CD8-positive, alpha-beta memory T cell (primary cell): ENCODE data around the gene TNFRSF1A. TPM values are rescaled to one million over a fixed set of nuclear protein-coding genes. Genes with fewer than 3 reads are reported as not detected.

Experiments used
- CTCF ChIA-PET: fragments of 350-600 bp; sonication (Branson Sonifier 250); formaldehyde crosslinking; loops from one replicate; lab custom pipeline; 2021; ENCODE audit warnings: antibody characterized with exemption; lab: Charles Lee
- POLR2A ChIA-PET: fragments of 350-600 bp; sonication (Branson Sonifier 250); formaldehyde crosslinking; loops from one replicate; lab custom pipeline; 2021; ENCODE audit warnings: antibody characterized with exemption; lab: Charles Lee
- DNase-seq, 5 donors: peaks; one replicate each; pipeline versions ENCODE4 v3.0.0 to v3.0.0-alpha.2; 2020 to 2022; ENCODE audit warnings: mixed read lengths in 1 of 5
- H3K27ac ChIP-seq: one replicate; pipeline ENCODE4 v1.7.0; 2013; ENCODE audit warnings: low read depth, mild to moderate bottlenecking, low read length, moderate library complexity
- H3K27me3 ChIP-seq: 2 replicates; pipeline ENCODE4 v1.7.0; 2013; ENCODE audit warnings: low read length, mild to moderate bottlenecking; ENCODE audit not compliant: insufficient read depth, poor library complexity, severe bottlenecking
- H3K36me3 ChIP-seq: 2 replicates; pipeline ENCODE4 v1.7.0; 2013; ENCODE audit warnings: mild to moderate bottlenecking, low read length, moderate library complexity; ENCODE audit not compliant: insufficient read depth
- H3K4me1 ChIP-seq: 2 replicates; pipeline ENCODE4 v1.7.0; 2013; ENCODE audit warnings: mild to moderate bottlenecking, low read length, moderate library complexity; ENCODE audit not compliant: insufficient read depth
- H3K4me3 ChIP-seq: 2 replicates; pipeline ENCODE4 v1.7.0; 2013; ENCODE audit warnings: mild to moderate bottlenecking, low read length
- H3K9me3 ChIP-seq: 2 replicates; pipeline ENCODE4 v1.7.0; 2013; ENCODE audit warnings: mild to moderate bottlenecking, low read length
- H3K27ac Mint-ChIP-seq, 8 donors: one replicate each; pipeline ENCODE4 v1.8.0; 2020 to 2021; ENCODE audit warnings: mixed read lengths in 8 of 8, mild to moderate bottlenecking in 6 of 8, inconsistent platforms in 3 of 8, moderate library complexity in 3 of 8
- H3K27me3 Mint-ChIP-seq, 2 donors: one replicate each; pipeline ENCODE4 v1.8.0; 2020 to 2021; ENCODE audit warnings: mixed read lengths in 2 of 2, mild to moderate bottlenecking in 1 of 2, moderate library complexity in 1 of 2
- H3K36me3 Mint-ChIP-seq, 3 donors: one replicate each; pipeline ENCODE4 v1.8.0; 2020 to 2021; ENCODE audit warnings: mixed read lengths in 3 of 3, inconsistent platforms in 1 of 3, mild to moderate bottlenecking in 1 of 3
- H3K4me1 Mint-ChIP-seq, 3 donors: one replicate each; pipeline ENCODE4 v1.8.0; 2020 to 2021; ENCODE audit warnings: mixed read lengths in 3 of 3, inconsistent platforms in 1 of 3, mild to moderate bottlenecking in 1 of 3
- H3K4me3 Mint-ChIP-seq, 7 donors: one replicate each; pipeline ENCODE4 v1.8.0; 2020 to 2021; ENCODE audit warnings: mixed read lengths in 7 of 7, mild to moderate bottlenecking in 6 of 7, moderate library complexity in 4 of 7, inconsistent platforms in 2 of 7
- H3K9me3 Mint-ChIP-seq, 5 donors: one replicate each; pipeline ENCODE4 v1.8.0; 2020 to 2022; ENCODE audit warnings: mixed read lengths in 5 of 5, mild to moderate bottlenecking in 3 of 5, moderate library complexity in 2 of 5, inconsistent platforms in 1 of 5
- polyA plus RNA-seq: library from polyadenylated mRNA; unstranded; fragments of 300-500 nt; fragmentation: Illumina TruSeq; gene quantifications from one replicate; pipeline ENCODE4 v1.2.3, GENCODE V29; 2021
- total RNA-seq, 2 experiments: library from RNA; stranded (reverse); gene quantifications; one replicate each; pipeline ENCODE4 v1.2.3, GENCODE V29; 2021

TNFRSF1A gene
- total and polyA plus RNA-seq, 3 experiments from 2014 or later: 57.1 to 62.9 (median 62.1) TPM

DNA sequence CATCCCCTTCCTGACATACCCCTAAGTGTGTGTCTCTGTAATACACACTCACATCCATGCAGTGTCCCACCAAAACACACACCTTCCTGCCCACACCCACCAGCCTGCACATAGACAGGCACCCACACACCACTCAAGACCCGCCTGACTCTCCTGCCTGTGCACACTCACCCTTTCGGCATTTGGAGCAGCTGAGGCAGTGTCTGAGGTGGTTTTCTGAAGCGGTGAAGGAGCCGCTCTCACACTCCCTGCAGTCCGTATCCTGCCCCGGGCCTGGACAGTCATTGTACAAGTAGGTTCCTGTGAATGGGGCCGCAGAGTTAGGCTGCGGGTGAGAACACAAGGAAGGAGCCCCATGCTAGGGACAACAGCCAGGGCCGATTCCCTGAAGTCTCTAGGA, 8.3 kb downstream of the TNFRSF1A start:
- ChIA-PET POLR2A (interaction anchor here (0.6 to 4.3 kb wide), 2 partner anchors 10 to 30 kb away, joined by 3 to 34 read pairs; no protein-coding TSS in a partner anchor), CTCF (interaction anchor here (1.4 to 6.6 kb wide), 7 partner anchors 11 to 205 kb away, joined by 8 to 106 read pairs (median 36); no protein-coding TSS in a partner anchor)
- Mint-ChIP-seq H3K4me1 (peaks cover 14 to 53% (median 45%) of the 10 kb centered on the region in 3 donors), H3K4me3 (peak overlapping the region in 3 of 7 donors; percentile 68 to 78 (median 77)), H3K9me3 (no peaks in the 10 kb centered on the region), H3K27ac (peak overlapping the region in 5 of 8 donors; percentile 79 to 100 (median 93)), H3K36me3 (peaks cover 8 to 62% (median 22%) of the 10 kb centered on the region in 3 donors), H3K27me3 (peaks cover 0 to 4% of the 10 kb centered on the region in 2 donors)
- H3K27ac ChIP-seq: peak overlapping the region; percentile 26
- H3K4me3 ChIP-seq: no peak overlapping the region
- peaks cover 57% of the 10 kb centered on the region for H3K36me3 ChIP-seq
- DNase-seq: peak in 3 of 5 donors; percentile 26 to 61 (median 49)
- no peaks in the 10 kb centered on the region for H3K9me3 ChIP-seq
- peaks cover 65% of the 10 kb centered on the region for H3K4me1 ChIP-seq
- no peaks in the 10 kb centered on the region for H3K27me3 ChIP-seq

DNA sequence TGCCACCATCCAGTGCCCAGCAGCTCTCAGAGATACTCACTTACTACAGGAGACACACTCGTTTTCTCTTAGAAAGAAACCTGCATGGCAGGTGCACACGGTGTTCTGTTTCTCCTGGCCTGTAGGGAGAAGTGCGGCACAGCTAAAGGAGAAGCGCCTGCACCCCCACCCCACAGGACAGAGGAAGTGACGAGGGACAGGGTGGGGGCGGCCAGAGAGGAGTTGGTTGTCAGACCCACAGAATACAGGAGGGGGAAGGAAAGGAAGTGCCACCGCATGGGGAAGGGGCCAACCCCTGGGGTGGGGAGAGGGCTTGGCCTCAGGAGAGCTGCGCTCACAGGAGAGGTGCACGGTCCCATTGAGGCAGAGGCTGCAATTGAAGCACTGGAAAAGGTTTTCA, 8.8 kb downstream of the TNFRSF1A start:
- H3K4me3 Mint-ChIP-seq: peak overlapping the region in 3 of 7 donors; percentile 68 to 78 (median 77)
- peaks cover 0 to 4% of the 10 kb centered on the region in 2 donors for H3K27me3 Mint-ChIP-seq
- Histone ChIP-seq H3K4me1 (peaks cover 60% of the 10 kb centered on the region), H3K27ac (peak overlapping the region; percentile 26), H3K9me3 (no peaks in the 10 kb centered on the region), H3K4me3 (no peak overlapping the region), H3K36me3 (peaks cover 63% of the 10 kb centered on the region), H3K27me3 (no peaks in the 10 kb centered on the region)
- peak overlapping the region in 5 of 8 donors; percentile 79 to 100 (median 93) for H3K27ac Mint-ChIP-seq
- peaks cover 14 to 53% (median 45%) of the 10 kb centered on the region in 3 donors for H3K4me1 Mint-ChIP-seq
- peaks cover 8 to 67% (median 22%) of the 10 kb centered on the region in 3 donors for H3K36me3 Mint-ChIP-seq
- ChIA-PET CTCF (interaction anchor here (1.0 to 6.6 kb wide), 5 partner anchors 10 to 206 kb away, joined by 4 to 58 read pairs (median 8); no protein-coding TSS in a partner anchor), POLR2A (interaction anchor here (0.6 to 1.2 kb wide), 3 partner anchors 10 to 201 kb away, joined by 3 to 5 read pairs (median 4); partner anchors contain the start of genes GAPDH and VAMP1)
- no peaks in the 10 kb centered on the region for H3K9me3 Mint-ChIP-seq
- DNase-seq: peak in 4 of 5 donors; percentile 26 to 59 (median 42)

DNA sequence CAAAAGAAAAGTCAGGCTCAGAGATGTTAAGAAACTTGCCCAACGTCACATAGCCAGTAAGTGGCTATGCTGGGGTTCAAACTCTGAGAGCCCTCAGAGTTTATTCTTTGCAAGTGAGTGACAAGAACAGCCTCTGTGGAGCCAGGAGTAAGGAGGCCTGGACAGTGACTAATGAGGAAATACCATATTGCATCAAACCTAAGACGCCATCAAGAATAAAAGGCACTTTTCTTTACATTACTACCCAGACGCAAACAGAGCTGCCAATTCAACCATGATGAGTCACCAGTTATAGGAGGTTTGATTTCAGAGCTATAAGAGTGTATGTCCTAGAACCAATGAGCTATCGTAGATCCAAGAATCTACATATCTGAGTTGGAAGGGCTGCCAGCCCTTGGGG, 9.4 kb downstream of the TNFRSF1A start:
- Mint-ChIP-seq H3K27me3 (peaks cover 0 to 4% of the 10 kb centered on the region in 2 donors), H3K27ac (peak overlapping the region in 5 of 8 donors; percentile 79 to 100 (median 93)), H3K9me3 (no peaks in the 10 kb centered on the region), H3K4me1 (peaks cover 14 to 53% (median 45%) of the 10 kb centered on the region in 3 donors), H3K4me3 (peak overlapping the region in 3 of 7 donors; percentile 68 to 78 (median 77)), H3K36me3 (peaks cover 8 to 70% (median 22%) of the 10 kb centered on the region in 3 donors)
- H3K9me3 ChIP-seq: no peaks in the 10 kb centered on the region
- peaks cover 66% of the 10 kb centered on the region for H3K36me3 ChIP-seq
- no peak overlapping the region for H3K27ac ChIP-seq
- CTCF ChIA-PET: interaction anchor here (0.7 to 6.6 kb wide), 6 partner anchors 10 to 206 kb away, joined by 3 to 58 read pairs (median 6); no protein-coding TSS in a partner anchor
- DNase-seq: no peak
- no peaks in the 10 kb centered on the region for H3K27me3 ChIP-seq
- peaks cover 54% of the 10 kb centered on the region for H3K4me1 ChIP-seq
- POLR2A ChIA-PET: interaction anchor here (1.0 to 1.2 kb wide), 2 partner anchors 138 to 202 kb away, joined by 4 to 5 read pairs; partner anchors contain the start of genes GAPDH and VAMP1
- no peak overlapping the region for H3K4me3 ChIP-seq

DNA sequence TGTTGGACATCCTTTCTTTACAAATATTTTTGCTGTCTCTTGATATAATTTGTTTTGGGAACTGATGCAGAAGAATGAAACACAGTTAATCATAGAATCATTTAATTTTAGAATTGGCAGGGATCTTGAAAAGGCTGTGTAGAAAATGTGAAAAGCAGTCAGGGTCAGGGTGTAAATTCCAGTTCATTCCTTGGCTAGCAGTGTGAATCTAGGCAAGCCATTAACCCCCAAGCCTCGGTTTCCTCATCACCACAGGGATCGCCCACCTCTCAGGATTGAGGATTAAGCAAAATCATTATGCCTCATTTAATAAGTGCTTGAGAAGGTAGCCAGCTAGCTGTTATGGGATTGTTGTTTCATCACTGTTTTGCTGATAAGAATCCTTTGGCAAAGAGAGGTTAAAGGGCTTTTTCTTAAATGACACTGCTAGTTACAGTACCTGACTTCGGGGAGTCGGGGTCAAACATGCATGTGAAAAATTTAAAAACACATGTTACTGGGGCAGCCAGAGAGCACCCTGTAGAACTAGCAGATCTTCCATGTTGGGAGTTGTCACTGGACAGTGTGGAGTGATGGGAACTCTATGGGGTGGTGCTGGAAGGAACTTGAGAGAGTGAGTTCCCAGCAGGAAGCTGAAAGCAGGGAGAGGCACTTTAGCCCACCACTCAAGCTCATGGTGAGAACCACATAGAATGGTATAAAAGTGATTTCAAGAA, 10.7 kb downstream of the TNFRSF1A start:
- Histone ChIP-seq H3K4me3 (no peak overlapping the region), H3K9me3 (no peaks in the 10 kb centered on the region), H3K27me3 (no peaks in the 10 kb centered on the region), H3K27ac (no peak overlapping the region), H3K4me1 (peaks cover 42% of the 10 kb centered on the region), H3K36me3 (peaks cover 66% of the 10 kb centered on the region)
- ChIA-PET CTCF (interaction anchor here (0.7 to 2.0 kb wide), 6 partner anchors 8 to 206 kb away, joined by 3 to 5 read pairs (median 4); no protein-coding TSS in a partner anchor), POLR2A (no interaction called here)
- Mint-ChIP-seq H3K9me3 (no peaks in the 10 kb centered on the region), H3K27me3 (no peaks in the 10 kb centered on the region), H3K4me3 (peak overlapping the region in 1 of 7 donors; percentile 23), H3K36me3 (peaks cover 8 to 80% (median 22%) of the 10 kb centered on the region in 3 donors), H3K27ac (peak overlapping the region in 7 of 8 donors; percentile 61 to 93 (median 89)), H3K4me1 (peaks cover 23 to 62% (median 49%) of the 10 kb centered on the region in 3 donors)
- no peak for DNase-seq

GRCh38 chr12:6330192-6330591, 11.7 kb downstream of the TNFRSF1A start:
- Mint-ChIP-seq H3K27me3 (no peaks in the 10 kb centered on the region), H3K9me3 (no peaks in the 10 kb centered on the region), H3K4me3 (peak overlapping the region in 1 of 7 donors; percentile 38), H3K4me1 (peaks cover 30 to 59% (median 48%) of the 10 kb centered on the region in 3 donors), H3K36me3 (peaks cover 8 to 77% (median 20%) of the 10 kb centered on the region in 3 donors), H3K27ac (peak overlapping the region in 6 of 8 donors; percentile 42 to 93 (median 81))
- Histone ChIP-seq H3K4me1 (peaks cover 33% of the 10 kb centered on the region), H3K4me3 (no peak overlapping the region), H3K36me3 (peaks cover 66% of the 10 kb centered on the region), H3K27me3 (no peaks in the 10 kb centered on the region), H3K27ac (no peak overlapping the region), H3K9me3 (no peaks in the 10 kb centered on the region)
- ChIA-PET CTCF (interaction anchor here (1.2 to 2.0 kb wide), 3 partner anchors 33 to 93 kb away, joined by 3 to 4 read pairs (median 4); no protein-coding TSS in a partner anchor), POLR2A (no interaction called here)
- DNase-seq: no peak

DNA sequence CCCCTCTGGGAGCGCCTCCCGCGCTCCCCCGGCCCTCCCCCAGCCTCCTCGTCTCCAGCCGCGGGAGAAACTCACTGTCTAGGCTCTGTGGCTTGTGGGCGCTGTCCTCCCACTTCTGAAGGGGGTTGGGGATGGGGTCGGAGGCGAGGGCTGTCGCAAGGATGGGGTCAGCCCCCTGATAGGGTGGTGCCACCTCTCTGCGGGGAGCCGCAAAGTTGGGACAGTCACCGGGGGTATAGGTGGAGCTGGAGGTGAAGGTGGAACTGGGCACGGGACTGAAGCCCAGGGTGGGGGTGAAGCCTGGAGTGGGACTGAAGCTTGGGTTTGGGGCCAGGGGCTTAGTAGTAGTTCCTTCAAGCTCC, 12.2 kb downstream of the TNFRSF1A start:
- Mint-ChIP-seq H3K4me3 (no peak overlapping the region), H3K27me3 (no peaks in the 10 kb centered on the region), H3K4me1 (peaks cover 35 to 59% (median 48%) of the 10 kb centered on the region in 3 donors), H3K9me3 (no peaks in the 10 kb centered on the region), H3K36me3 (peaks cover 8 to 72% (median 20%) of the 10 kb centered on the region in 3 donors), H3K27ac (peak overlapping the region in 3 of 8 donors; percentile 27 to 82 (median 75))
- H3K4me1 ChIP-seq: peaks cover 33% of the 10 kb centered on the region
- no peak overlapping the region for H3K4me3 ChIP-seq
- ChIA-PET POLR2A (no interaction called here), CTCF (interaction anchor here (1.2 to 2.0 kb wide), 4 partner anchors 34 to 94 kb away, joined by 3 to 4 read pairs (median 4); no protein-coding TSS in a partner anchor)
- peaks cover 64% of the 10 kb centered on the region for H3K36me3 ChIP-seq
- H3K27me3 ChIP-seq: no peaks in the 10 kb centered on the region
- DNase-seq: no peak
- no peaks in the 10 kb centered on the region for H3K9me3 ChIP-seq
- no peak overlapping the region for H3K27ac ChIP-seq

GRCh38 chr12:6328945-6329702, 12.8 kb downstream of the TNFRSF1A start:
- peaks cover 32% of the 10 kb centered on the region for H3K4me1 ChIP-seq
- DNase-seq: no peak
- no peak overlapping the region for H3K4me3 ChIP-seq
- H3K4me1 Mint-ChIP-seq: peaks cover 41 to 59% (median 48%) of the 10 kb centered on the region in 3 donors
- ChIA-PET CTCF (interaction anchor here (1.2 to 3.6 kb wide), 5 partner anchors 7 to 94 kb away, joined by 3 to 32 read pairs (median 4); no protein-coding TSS in a partner anchor), POLR2A (no interaction called here)
- no peaks in the 10 kb centered on the region for H3K9me3 ChIP-seq
- peak overlapping the region in 2 of 8 donors; percentile 22 to 45 for H3K27ac Mint-ChIP-seq
- H3K27me3 Mint-ChIP-seq: no peaks in the 10 kb centered on the region
- no peak overlapping the region for H3K27ac ChIP-seq
- peaks cover 8 to 69% (median 19%) of the 10 kb centered on the region in 3 donors for H3K36me3 Mint-ChIP-seq
- no peaks in the 10 kb centered on the region for H3K27me3 ChIP-seq
- H3K36me3 ChIP-seq: peaks cover 58% of the 10 kb centered on the region
- no peak overlapping the region for H3K4me3 Mint-ChIP-seq
- H3K9me3 Mint-ChIP-seq: no peaks in the 10 kb centered on the region
